SJCRH30 (cell line): ENCODE measurements around the gene SYNGR4. TPM values are rescaled to one million over a fixed set of nuclear protein-coding genes. Genes with fewer than 3 reads are reported as not detected.
A peak's percentile ranks its signal among the peaks of the same experiment; 100 is the strongest.
"Not testable (repeated sequence)": the region's sequence is repeated elsewhere in the genome, so short reads cannot be mapped to it uniquely, and the experiment has no call there.

ENCODE experiments used
- DNase-seq, 2 experiments: peaks; one replicate each; pipeline ENCODE4 v3.0.0-alpha.2; 2015 to 2020
- H3K27ac ChIP-seq: fragments of 250-450 bp; sonication (Bioruptor Pico); 2 replicates; pipeline ENCODE4 v1.5.1; 2020; ENCODE audit warnings: mild to moderate bottlenecking, moderate library complexity
- H3K27me3 ChIP-seq: fragments of 250-450 bp; sonication (Bioruptor Pico); 2 replicates; pipeline ENCODE4 v1.5.1; 2020; ENCODE audit warnings: mild to moderate bottlenecking, moderate library complexity
- H3K36me3 ChIP-seq: fragments of 250-450 bp; sonication (Bioruptor Pico); 2 replicates; pipeline ENCODE4 v1.5.1; 2020; ENCODE audit warnings: mild to moderate bottlenecking, moderate library complexity
- H3K4me1 ChIP-seq: fragments of 250-450 bp; sonication (Bioruptor Pico); 2 replicates; pipeline ENCODE4 v1.5.1; 2020; ENCODE audit warnings: mild to moderate bottlenecking, moderate library complexity
- H3K4me3 ChIP-seq: fragments of 250-450 bp; sonication (Bioruptor Pico); 2 replicates; pipeline ENCODE4 v1.5.1; 2020; ENCODE audit warnings: mild to moderate bottlenecking, moderate library complexity
- H3K9me3 ChIP-seq: fragments of 250-450 bp; sonication (Bioruptor Pico); replicated peaks from 2 replicates; pipeline ENCODE4 v1.5.1; 2020; ENCODE audit warnings: mild to moderate bottlenecking, moderate library complexity
- total RNA-seq: library from RNA; depleted of rRNA; stranded (reverse); fragments of >200 nt; shearing (Covaris generic); gene quantifications from 2 replicates; pipeline ENCODE4 v1.2.3, GENCODE V29; 2014

The SYNGR4 gene
- total RNA-seq, 1 experiment from 2014 or later, result not detected

DNA sequence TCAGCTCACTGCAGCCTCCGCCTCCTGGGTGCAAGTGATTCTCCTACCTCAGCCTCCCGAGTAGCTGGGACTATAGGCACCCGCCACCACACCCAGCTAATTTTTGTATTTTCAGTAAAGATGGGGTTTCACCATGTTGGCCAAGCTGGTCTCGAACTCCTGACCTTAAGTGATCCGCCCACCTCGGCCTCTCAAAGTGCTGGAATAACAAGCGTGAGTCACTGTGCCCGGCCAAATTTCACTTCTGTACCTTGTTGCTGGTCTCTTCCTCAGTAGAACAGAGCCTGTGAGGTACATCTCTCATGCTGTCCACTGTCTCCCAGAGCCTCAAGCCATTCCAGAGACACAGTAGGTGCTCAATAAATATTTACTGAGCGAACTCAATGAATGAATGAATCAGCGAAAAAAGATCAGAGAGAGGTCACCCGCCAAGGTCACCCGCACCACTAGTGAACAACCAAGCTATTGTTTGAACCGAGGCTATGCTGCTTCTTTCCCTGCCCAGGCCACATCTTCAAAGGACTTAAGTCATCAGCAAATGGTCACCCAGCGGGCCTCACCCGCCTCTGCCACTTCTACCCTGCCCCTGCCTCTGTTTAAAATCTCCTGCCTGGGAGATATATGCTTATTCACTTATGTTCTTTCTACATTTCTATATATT is 9.7 kb upstream of the SYNGR4 start:
- Histone ChIP-seq H3K27me3 (no peaks in the 10 kb centered on the region), H3K27ac (no peak overlapping the region), H3K36me3 (no peaks in the 10 kb centered on the region), H3K4me3 (no peak overlapping the region), H3K9me3 (no peaks in the 10 kb centered on the region), H3K4me1 (0 out of 2 replicates have a peak, but pooled peaks cover 4% of the 10 kb centered on the region)
- DNase-seq, result peak; percentile 60 to 66

DNA sequence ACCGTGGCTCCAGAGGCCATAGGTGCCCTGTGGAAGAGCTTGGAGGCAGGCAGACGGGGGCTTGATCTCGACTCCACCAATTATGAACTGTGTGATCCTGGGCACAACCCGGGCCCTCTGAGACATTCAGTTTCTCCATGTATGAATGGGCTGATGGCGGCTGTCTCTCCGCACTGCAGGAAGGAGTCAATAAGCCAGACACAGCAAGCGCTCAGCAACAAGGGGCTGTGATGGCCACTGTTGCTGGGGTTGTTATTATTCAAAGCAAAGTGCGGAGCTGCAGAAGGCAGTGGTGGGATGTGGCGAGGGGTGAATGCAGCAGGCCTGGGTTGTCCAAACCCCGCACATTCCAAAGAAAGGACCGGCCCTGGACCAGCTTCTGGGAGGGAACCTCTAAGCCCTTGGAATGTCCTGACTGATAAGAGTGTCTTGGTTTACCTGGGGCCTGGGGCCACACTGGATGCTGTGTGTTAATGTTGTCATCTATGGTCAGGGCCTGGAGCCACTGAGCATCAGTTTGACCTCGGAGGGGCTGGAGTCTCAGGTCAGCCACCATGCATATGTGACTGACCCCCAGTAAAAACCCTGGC is 8.7 kb upstream of the SYNGR4 start:
- no peaks in the 10 kb centered on the region for H3K9me3 ChIP-seq
- no peak overlapping the region for H3K27ac ChIP-seq
- no peaks in the 10 kb centered on the region for H3K27me3 ChIP-seq
- no peaks in the 10 kb centered on the region for H3K36me3 ChIP-seq
- no peak for DNase-seq
- 0 out of 2 replicates have a peak, but pooled peaks cover 4% of the 10 kb centered on the region for H3K4me1 ChIP-seq
- no peak overlapping the region for H3K4me3 ChIP-seq

DNA sequence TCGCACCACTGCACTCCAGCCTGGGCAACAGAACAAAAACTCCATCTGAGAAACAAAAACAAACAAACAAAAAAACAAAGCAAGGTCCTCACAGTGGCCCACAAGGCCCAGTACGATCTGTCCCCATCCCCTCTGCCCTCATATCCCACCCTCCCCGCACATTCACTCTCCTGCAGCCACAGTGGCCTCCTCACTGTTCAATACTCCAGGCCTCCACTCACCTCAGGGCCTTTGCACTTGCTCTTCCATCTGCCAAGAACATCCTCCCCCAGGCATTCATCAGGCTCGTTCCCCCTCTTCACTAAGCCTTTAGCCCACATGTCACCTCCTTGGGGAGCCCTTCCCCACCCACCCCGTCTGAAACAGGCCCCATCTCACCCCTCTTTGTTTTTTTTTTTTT is 5.0 kb upstream of the SYNGR4 start:
- Histone ChIP-seq H3K4me1 (0 out of 2 replicates have a peak, but pooled peaks cover 4% of the 10 kb centered on the region), H3K27me3 (no peaks in the 10 kb centered on the region), H3K27ac (no peak overlapping the region), H3K9me3 (no peaks in the 10 kb centered on the region), H3K36me3 (no peaks in the 10 kb centered on the region), H3K4me3 (no peak overlapping the region)
- no peak for DNase-seq

DNA sequence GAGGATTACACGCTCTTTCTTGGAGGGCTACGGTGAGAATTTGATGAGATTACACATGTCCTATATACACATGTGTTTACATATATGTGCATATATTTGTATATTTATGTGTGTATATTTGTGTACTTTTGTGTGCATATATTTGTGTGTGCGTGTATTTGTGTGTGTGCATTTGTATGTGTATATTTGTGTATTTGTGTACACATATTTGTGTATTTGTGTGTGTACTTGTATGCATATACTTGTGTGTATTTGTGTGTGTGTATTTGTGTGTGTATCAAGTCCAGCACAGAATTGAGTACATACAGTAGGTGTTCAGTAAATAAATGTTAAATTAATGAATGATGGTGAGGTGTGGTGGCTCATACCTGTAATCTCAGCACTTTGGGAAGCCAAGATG is 2.3 kb upstream of the SYNGR4 start:
- Histone ChIP-seq H3K27me3 (no peaks in the 10 kb centered on the region), H3K4me3 (no peak overlapping the region), H3K27ac (no peak overlapping the region), H3K4me1 (no peaks in the 10 kb centered on the region), H3K9me3 (no peaks in the 10 kb centered on the region), H3K36me3 (no peaks in the 10 kb centered on the region)
- no peak for DNase-seq

DNA sequence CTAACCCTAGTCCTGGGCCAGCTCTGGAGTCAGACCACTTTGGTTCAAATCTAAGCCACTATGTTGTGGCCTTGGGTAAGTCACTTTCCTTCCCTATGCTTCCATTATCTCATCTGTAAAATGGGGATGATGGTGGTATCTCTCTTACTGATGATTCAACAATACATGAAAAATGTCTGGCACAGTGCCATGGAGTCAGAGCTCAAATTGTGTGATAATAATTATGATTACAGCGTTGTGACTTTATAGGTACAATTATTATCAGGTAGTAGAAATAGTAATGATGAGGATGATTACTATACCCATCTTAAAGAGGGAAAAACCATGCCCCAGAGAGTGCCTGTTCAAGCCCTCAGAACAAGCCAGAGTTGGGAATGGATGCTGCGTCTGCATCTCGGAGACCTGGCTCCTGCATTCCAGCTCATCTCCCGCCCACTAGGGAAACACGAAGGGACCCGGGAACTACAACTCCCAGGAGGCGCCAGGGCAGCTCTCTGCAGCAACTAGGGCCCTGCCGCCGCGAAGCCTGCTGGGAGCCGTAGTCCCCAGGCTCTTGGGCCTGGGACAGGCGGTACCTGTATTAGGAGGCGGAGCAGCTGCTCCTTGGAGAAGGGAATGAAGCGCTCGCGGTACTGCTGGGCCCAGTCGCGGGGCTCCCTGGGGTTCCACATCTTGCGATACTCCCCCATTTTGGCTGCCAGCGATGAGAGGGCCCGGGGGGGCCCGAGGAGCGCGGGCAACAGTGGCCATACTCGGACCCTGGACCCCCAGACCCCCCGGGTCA is 1.3 kb upstream of the SYNGR4 start:
- Histone ChIP-seq H3K9me3 (no peaks in the 10 kb centered on the region), H3K4me3 (peak overlapping the region; percentile 55), H3K36me3 (no peaks in the 10 kb centered on the region), H3K4me1 (no peaks in the 10 kb centered on the region), H3K27ac (peak overlapping the region; percentile 39), H3K27me3 (no peaks in the 10 kb centered on the region)
- DNase-seq, result peak; percentile 96 to 97

DNA sequence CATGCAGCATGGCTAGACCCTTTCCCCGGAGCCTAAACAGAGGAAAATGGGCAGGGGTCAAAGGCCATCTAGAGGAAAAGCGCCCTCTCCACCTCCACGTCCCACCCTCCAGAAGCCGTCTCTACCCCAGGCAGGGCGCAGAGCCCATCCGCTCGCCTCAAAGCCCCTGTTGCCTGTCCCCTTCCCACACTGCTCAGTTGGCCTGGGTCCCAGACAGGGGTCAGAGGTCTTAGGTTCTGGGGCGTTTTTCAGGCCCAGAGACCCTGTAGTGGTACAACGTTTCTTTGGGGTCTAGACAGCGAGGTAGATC is 712 bp upstream of the SYNGR4 start:
- H3K4me3 ChIP-seq, result peak overlapping the region; percentile 55
- no peaks in the 10 kb centered on the region for H3K36me3 ChIP-seq
- peak in 1 of 2 experiments; percentile 31 for DNase-seq
- peak overlapping the region; percentile 39 for H3K27ac ChIP-seq
- peaks cover 1% of the 10 kb centered on the region for H3K4me1 ChIP-seq
- no peaks in the 10 kb centered on the region for H3K27me3 ChIP-seq
- no peaks in the 10 kb centered on the region for H3K9me3 ChIP-seq

DNA sequence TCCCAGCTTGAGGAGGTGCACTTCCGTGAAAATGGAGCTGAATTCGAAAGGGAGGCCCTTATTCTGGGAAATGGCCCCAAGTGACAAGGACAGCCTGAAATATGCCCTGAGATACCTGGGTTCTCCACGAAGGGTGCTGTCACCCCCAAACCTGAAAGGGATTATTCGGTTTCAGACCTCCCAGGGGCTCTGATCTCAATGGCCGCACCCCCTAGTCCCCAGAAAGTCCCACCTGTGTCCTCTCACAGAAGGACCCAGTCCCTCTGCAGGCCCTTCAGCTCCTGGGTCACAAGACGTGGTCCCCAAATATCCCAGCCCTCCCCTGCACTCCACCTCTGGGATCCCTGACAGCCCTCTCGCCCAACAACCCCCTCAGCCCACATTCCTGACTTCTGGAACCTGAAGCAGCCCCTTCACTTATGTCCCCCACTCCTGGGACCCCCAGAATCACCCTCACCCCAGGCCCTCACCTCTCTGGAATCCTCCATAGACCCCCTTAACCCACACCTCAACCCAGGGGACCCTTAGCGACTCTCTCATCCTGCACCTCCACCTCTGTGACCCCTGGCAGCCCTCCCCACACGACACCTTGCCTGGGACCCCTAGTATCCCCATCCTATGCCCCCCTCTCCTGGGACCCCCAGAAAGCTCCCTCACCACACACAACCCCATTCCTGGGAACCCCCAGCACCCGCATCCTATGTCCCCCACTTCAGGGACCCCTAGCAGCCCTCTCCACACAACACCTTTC is 606 bp downstream of the SYNGR4 start:
- no peak overlapping the region for H3K4me3 ChIP-seq
- H3K27me3 ChIP-seq, result peaks cover 5% of the 10 kb centered on the region; the same call in 1 of the 2 replicates
- H3K4me1 ChIP-seq, result peaks cover 11% of the 10 kb centered on the region
- no peaks in the 10 kb centered on the region for H3K9me3 ChIP-seq
- H3K36me3 ChIP-seq, result no peaks in the 10 kb centered on the region
- DNase-seq, result no peak
- peak overlapping the region; percentile 0; the same call in 1 of the 2 replicates for H3K27ac ChIP-seq

DNA sequence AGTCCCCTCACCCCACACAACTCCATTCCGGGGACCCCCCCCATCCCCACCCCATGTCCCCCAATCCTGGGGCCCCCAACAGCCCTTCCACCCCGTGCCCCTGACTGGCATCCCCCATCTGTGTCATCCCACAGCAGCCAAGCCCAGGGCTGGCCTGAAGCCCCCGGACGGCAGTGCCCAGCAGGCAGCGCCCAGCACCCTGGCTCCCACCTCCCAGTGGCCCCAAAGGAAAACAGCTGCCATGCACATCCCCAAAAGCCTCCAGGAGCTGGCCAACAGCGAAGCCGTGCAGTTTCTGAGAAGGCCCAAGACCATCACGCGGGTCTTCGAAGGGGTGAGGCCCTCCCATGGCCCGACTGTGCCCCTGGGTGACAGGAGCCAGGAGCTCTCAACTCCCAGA is 1.4 kb downstream of the SYNGR4 start:
- DNase-seq, result no peak
- peaks cover 11% of the 10 kb centered on the region for H3K4me1 ChIP-seq
- H3K9me3 ChIP-seq, result no peaks in the 10 kb centered on the region
- no peak overlapping the region for H3K4me3 ChIP-seq
- H3K36me3 ChIP-seq, result no peaks in the 10 kb centered on the region
- H3K27ac ChIP-seq, result no peak overlapping the region
- H3K27me3 ChIP-seq, result peaks cover 6% of the 10 kb centered on the region; the same call in 1 of the 2 replicates

DNA sequence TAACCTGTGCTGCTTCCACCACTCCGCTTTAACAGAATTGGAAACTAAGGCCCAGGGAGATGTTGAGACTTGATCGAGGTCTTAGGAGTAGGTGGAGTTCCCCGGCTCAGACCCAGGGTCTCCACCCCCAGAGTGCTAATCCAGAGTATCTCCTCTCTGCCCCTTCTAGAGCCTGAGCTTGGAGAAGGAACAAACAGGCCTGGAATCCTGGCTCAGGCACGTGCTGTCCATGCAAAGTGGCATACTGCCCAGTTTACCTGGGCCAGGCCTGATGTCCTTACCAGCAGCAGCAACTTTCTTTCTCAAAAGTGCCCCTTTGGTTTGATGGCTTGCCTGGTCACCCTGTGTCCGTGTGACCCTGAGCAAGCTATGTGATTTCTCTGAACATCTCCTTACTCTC is 3.7 kb downstream of the SYNGR4 start:
- peaks cover 11% of the 10 kb centered on the region for H3K4me1 ChIP-seq
- H3K27me3 ChIP-seq, result peaks cover 9% of the 10 kb centered on the region; the same call in 1 of the 2 replicates
- H3K4me3 ChIP-seq, result no peak overlapping the region
- no peaks in the 10 kb centered on the region for H3K36me3 ChIP-seq
- no peaks in the 10 kb centered on the region for H3K9me3 ChIP-seq
- H3K27ac ChIP-seq, result no peak overlapping the region
- DNase-seq, result no peak

DNA sequence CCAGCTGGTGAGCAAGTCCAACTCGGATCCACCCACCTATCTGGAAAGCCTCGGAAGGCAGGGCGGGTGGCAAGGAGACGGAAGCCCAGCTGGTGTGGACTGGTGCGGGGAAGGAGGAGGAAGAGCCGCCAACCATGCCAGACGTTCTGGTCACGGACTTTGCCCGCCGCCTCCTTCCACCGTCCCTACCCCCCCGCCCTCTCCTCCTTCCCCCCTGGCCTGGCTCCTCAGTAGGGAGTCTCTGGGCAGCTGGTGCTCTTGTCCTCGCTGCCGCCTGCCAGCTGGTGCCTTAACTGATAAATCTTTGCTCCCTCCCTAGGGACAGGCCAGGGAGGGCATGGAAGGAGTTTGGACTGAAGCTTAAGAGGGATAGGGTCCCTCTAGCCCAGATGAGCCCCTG is 4.8 kb downstream of the SYNGR4 start:
- Histone ChIP-seq H3K4me3 (no peak overlapping the region; the same call in 1 of the 2 replicates), H3K27me3 (peaks cover 9% of the 10 kb centered on the region; the same call in 1 of the 2 replicates), H3K4me1 (peaks cover 11% of the 10 kb centered on the region), H3K9me3 (no peaks in the 10 kb centered on the region), H3K36me3 (no peaks in the 10 kb centered on the region), H3K27ac (no peak overlapping the region)
- DNase-seq, result peak; percentile 50 to 59

DNA sequence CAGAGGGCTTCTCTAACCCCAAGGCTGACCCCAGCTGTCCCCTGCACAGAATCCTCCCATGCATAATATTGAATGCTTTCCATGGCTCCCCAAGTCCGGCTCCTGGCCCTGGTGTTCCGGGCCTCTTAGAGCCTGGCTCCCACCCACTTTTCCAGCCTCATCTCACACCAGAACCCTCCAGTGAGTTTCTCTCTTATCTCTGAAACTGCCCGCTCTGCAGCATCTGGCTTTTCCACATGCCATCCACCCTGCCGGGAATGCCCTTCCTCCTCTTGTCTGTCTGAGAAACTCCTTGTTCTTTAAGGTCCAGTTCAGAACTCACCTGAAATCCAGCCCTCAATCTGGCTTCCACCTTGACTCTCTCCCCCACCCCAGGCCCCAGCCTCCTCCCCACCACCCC is 6.8 kb downstream of the SYNGR4 start:
- Histone ChIP-seq H3K9me3 (no peaks in the 10 kb centered on the region), H3K27ac (no peak overlapping the region), H3K4me1 (peaks cover 11% of the 10 kb centered on the region), H3K36me3 (no peaks in the 10 kb centered on the region), H3K4me3 (no peak overlapping the region), H3K27me3 (peaks cover 9% of the 10 kb centered on the region; the same call in 1 of the 2 replicates)
- DNase-seq, result no peak

DNA sequence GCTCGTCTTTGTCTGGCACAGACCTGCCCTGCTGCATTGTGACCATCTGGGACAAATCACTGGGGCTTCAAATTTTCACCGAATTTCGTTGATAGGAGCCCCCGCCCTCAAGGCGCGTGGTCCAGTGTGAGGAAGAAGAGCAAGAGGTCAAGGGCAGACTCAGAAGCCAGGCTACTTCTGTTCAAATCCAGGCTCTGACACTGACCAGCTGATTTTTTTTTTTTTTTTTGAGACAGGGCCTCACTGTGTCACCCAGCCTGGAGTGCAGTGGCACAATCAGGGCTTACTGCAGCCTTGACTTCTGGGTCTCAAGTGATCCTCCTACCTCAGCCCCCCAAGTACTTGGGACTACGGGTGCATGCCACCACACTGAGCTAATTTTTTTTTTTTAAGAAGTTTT is 7.2 kb downstream of the SYNGR4 start:
- H3K4me3 ChIP-seq, result no peak overlapping the region
- H3K27ac ChIP-seq, result no peak overlapping the region
- no peaks in the 10 kb centered on the region for H3K9me3 ChIP-seq
- no peaks in the 10 kb centered on the region for H3K36me3 ChIP-seq
- peaks cover 9% of the 10 kb centered on the region; the same call in 1 of the 2 replicates for H3K27me3 ChIP-seq
- DNase-seq, result no peak
- peaks cover 11% of the 10 kb centered on the region for H3K4me1 ChIP-seq

DNA sequence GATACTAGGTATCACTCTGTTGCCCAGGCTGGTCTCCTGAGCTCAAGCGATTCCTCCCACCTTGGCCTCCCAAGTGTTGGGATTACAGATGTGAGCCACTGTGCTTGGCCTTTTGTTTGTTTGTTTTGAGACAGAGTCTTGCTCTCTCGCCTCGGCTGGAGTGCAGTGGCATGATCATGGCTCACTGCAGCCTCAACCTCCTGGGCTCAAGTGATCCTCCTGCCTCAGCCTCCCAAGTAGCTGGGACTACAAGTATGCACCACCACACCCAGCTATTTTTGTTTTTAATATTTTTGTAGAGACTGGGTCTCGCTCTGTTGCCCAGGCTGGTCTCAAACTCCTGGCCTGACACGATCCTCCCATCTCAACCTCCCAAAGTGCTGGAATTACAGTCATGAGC is 7.6 kb downstream of the SYNGR4 start:
- DNase-seq, H3K36me3 ChIP-seq, H3K4me3 ChIP-seq, H3K27ac ChIP-seq, H3K27me3 ChIP-seq, H3K9me3 ChIP-seq: not testable (repeated sequence)
- peaks cover 11% of the 10 kb centered on the region for H3K4me1 ChIP-seq

DNA sequence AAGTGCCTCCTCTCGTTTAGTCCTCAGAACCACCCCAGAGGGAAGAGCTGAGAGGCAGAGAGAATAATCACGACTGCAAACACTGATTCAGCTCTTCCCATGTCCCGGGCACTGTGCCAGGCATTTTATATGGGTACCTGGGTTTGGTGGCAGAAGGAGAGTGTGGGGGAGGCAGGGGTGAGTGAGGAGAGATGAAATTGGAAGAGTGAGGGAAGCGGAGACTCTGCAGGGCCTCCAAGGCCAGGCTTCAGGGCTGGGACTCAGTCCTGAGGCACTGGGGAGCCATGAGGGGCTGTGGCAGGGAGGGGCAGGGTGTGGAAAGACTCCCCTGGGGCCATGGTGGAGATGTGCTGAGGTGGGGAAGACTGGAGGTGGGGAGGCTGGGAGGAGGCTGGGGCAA is 8.7 kb downstream of the SYNGR4 start:
- Histone ChIP-seq H3K27me3 (peaks cover 9% of the 10 kb centered on the region; the same call in 1 of the 2 replicates), H3K4me1 (peaks cover 11% of the 10 kb centered on the region), H3K27ac (no peak overlapping the region), H3K9me3 (no peaks in the 10 kb centered on the region), H3K36me3 (no peaks in the 10 kb centered on the region), H3K4me3 (no peak overlapping the region)
- no peak for DNase-seq

DNA sequence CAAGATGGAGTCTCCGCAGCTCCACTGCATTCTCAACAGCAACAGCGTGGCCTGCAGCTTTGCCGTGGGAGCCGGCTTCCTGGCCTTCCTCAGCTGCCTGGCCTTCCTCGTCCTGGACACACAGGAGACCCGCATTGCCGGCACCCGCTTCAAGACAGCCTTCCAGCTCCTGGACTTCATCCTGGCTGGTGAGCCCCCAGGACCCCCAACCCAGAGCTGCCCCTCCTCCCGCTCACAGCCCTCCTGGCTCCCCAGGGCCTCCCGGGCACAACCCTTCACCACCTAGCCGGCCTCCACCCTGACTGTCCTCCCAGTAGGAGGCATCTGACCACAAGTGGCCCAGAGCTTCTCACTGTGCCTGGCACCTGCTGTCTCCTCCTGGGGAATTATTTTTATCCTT is 9.4 kb downstream of the SYNGR4 start:
- peaks cover 8% of the 10 kb centered on the region for H3K4me1 ChIP-seq
- no peak for DNase-seq
- H3K9me3 ChIP-seq, result no peaks in the 10 kb centered on the region
- peaks cover 9% of the 10 kb centered on the region; the same call in 1 of the 2 replicates for H3K27me3 ChIP-seq
- H3K36me3 ChIP-seq, result no peaks in the 10 kb centered on the region
- H3K4me3 ChIP-seq, result no peak overlapping the region
- H3K27ac ChIP-seq, result no peak overlapping the region
